IMR-90 (cell line): ENCODE data around the gene GH1.

Source experiments
- CHD1 ChIP-seq: IDR thresholded peaks from 2 replicates; pipeline ENCODE4 v1.6.1; 2012; ENCODE audit warnings: low read depth, low read length, improper control_type of control experiment
- CTCF ChIP-seq: conservative IDR thresholded peaks from 2 replicates; pipeline ENCODE4 v1.5.1; 2012; ENCODE audit warnings: mild to moderate bottlenecking, low read depth, low read length, improper control_type of control experiment
- MAZ ChIP-seq: IDR thresholded peaks from 2 replicates; pipeline ENCODE4 v1.6.1; 2012; ENCODE audit warnings: low read depth, mild to moderate bottlenecking, low read length, improper control_type of control experiment, moderate library complexity, borderline replicate concordance
- MXI1 ChIP-seq: IDR thresholded peaks from 2 replicates; pipeline ENCODE4 v1.6.1; 2012; ENCODE audit warnings: low read depth, mild to moderate bottlenecking, low read length, moderate library complexity, borderline replicate concordance
- NFE2L2 ChIP-seq: fragments of 150-350 bp; IDR thresholded peaks from 2 replicates; pipeline ENCODE4 v1.6.1; 2016; ENCODE audit warnings: low read depth, mild to moderate bottlenecking, low read length
- POLR2A ChIP-seq: IDR thresholded peaks from 2 replicates; pipeline ENCODE4 v1.6.1; 2012; ENCODE audit warnings: mild to moderate bottlenecking, low read depth, low read length
- RFX5 ChIP-seq: IDR thresholded peaks from 2 replicates; pipeline ENCODE4 v1.8.0; 2012; ENCODE audit warnings: low read depth, mild to moderate bottlenecking, low read length, moderate library complexity
- SMC3 ChIP-seq: fragments of 150-350 bp; IDR thresholded peaks from 2 replicates; pipeline ENCODE4 v1.6.1; 2016; ENCODE audit warnings: low read depth, mild to moderate bottlenecking, antibody characterized with exemption, low read length, moderate library complexity
- USF2 ChIP-seq: fragments of 150-350 bp; IDR thresholded peaks from 2 replicates; pipeline ENCODE4 v1.6.1; 2017; ENCODE audit warnings: mild to moderate bottlenecking, antibody characterized with exemption, low read length, low read depth

- TF ChIP-seq CTCF, result no peak
- TF ChIP-seq USF2, result no peak
- TF ChIP-seq RFX5, result no peak
- TF ChIP-seq MAZ, result no peak
- TF ChIP-seq POLR2A, result no peak
- no peak for TF ChIP-seq SMC3
- TF ChIP-seq CHD1, result no peak
- no peak for TF ChIP-seq MXI1
- TF ChIP-seq NFE2L2, result no peak
These were observed 42.9 kb upstream of the GH1 start for GRCh38 chr17:63961355-63962212.
